CD4-positive, alpha-beta T cell treated with Interleukin-17A for 4 hours (primary cell): ENCODE data around the gene SLC48A1.
A peak's percentile ranks its signal among the peaks of the same experiment; 100 is the strongest.
"Not testable (repeated sequence)": the region's sequence is repeated elsewhere in the genome, so short reads cannot be mapped to it uniquely, and the experiment has no call there.

ENCODE experiments used
- DNase-seq: peaks from one replicate; pipeline ENCODE4 v3.0.0-alpha.2; 2020; ENCODE audit warnings: mixed read lengths

The SLC48A1 gene

DNA sequence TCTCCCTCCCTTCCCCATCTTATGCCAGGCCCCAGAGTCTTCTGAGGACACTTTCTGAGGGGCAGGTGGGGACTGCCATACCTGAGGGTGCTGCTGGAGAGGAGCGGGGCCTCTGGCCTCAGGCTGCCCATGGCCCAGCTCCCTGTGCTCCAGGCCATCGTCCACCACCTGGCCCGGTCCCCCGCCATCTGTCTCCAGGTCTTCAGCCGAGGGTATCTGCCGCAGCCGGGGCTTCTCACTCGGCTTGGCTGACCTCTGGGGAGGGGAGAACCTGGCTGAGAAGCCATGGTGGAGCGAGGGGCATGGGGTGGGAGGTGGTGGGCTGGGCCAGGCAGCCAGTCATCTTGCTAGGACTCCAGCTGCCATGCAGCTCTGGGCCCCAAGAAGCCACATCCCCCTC, 21.6 kb downstream of the SLC48A1 start:
- DNase-seq: no peak

DNA sequence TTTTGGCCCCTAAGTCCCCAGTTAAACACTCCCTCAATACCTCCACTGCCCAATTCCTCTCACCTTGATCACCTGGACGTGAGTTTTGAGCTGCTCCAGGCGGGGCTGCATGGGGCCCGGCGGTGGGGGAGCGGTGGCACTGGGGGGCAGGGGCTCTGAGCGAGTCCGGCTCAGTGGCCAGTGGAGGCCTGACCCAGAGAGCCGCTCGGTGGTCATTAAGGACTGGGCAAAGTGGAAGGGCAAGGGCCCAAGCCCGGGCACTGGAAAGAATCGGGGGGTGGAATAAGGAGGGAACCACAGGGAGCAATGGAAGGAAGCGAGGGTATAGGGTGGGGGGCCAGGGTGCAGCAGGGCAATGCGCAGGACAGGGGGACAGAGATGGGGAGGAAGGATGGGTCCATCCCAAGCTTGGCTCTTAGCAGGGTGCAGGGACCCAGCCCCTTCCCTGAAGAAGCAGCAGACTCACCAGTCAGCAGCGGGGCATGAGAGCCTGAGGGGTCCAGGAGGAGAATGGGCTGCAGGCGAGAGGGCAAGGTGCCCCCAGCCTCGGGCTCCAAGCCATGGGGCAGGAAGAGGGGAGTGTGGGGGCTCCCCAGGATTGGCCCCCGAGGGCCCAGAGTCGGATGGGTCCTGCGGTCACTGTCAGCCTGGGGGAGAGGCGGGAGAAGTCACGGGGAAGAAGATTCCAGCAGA, 22.2 kb downstream of the SLC48A1 start:
- DNase-seq: no peak

DNA sequence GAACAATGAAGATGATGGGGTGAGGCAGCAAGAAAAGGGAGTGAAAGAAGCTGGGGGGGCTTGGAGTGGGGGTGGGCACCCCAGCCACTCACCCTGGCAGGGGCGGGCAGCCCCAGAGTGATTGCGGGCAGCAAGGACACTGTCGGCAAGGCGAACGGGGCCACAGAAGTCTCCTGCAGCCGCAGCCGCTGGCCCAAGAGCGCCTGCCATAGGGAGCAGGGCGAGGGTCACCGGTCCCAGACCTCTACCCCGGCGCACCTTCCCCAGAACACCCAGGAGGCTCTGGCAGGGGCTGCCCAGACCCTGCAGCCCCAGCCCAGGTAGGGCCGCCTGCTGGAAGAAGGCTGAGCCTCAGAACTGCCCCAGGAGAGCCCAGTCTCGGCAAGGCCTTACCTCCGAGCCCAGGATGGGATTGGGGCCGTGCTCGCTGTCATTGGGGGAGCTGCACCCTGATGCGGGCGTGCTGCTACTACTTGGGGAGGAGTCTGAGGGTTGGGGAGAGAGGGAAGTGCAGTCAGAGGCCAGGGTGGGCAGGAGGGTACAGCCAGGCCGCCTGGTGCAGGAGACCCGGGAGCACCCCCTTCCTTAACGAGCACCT, 22.9 kb downstream of the SLC48A1 start:
- no peak for DNase-seq

DNA sequence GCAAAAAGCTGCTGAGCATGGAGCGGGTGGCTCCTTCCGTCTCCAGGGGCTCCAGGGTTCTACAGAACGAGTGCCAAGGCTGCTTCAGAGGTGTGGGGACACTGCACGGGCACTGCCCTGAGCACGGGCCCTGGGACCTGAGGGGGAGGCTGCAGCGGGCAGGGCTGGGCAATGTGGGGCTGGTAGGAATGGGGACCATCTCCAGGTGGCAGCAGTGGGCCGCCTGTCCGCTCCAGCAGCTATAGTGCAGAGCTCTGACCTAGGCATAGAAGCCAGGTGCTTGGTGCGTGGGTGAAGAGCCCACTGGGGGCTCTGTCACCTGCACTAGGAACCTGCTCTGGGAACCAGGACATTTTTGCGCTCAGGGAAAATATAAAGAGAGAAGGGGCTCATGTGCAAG, 24.4 kb downstream of the SLC48A1 start:
- DNase-seq: peak; percentile 57

DNA sequence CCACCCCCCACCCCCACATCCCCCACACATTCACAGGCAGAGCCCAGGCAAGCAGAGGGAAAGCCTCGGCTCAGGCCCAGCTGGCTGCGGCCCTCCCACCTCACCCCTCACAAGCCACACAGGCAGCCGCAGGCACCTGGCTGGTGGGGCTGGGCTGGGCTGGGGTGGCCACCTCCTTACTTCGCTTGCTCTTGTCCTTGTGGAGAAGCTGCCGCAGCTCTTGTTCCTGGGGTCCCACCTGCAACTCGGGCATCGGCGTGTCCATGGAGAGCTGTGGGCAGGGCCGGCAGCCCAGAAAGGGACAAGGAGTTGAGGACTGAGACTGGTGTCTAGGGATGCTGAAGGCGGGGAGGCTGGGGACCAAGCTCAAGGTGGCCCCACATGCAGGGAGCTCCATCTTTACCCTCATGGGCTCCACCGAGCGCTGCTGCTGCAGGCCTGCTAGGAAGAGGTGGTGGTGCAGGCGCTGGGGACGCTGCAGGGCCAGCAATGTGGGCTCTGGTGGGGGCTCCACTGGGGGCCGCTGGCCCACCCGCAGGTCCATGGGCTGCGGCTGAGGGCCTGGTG, 25.4 kb downstream of the SLC48A1 start:
- DNase-seq: no peak

DNA sequence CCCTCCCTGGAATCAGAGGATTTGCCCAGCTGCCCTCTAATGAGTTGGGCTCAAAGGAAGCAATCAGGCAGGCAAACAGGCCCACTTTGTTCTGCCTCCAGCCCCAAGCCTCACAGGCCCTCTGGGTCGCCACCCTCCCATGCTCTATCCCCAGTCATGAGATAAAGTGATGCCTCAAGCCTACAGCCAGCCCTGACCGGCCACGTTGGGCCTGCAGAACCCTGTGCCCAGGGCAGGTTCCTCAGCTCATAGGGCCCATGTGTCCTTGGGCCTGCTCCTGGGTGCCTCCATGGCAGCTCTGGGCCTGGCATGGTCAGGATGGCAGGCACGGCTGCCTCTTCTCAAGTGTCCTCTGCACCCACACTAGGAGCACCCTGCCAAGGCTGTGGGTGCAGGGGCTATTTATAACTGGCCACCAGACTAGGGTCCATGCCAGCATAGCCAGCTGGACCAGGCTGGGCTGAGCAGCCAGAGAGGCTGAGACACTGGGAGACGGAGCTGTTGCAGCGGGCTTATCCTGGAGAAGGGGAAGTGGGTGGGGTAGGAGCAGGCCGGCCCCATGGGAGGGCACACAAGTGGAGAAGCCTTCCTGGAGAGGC, 26.4 kb downstream of the SLC48A1 start:
- no peak for DNase-seq

DNA sequence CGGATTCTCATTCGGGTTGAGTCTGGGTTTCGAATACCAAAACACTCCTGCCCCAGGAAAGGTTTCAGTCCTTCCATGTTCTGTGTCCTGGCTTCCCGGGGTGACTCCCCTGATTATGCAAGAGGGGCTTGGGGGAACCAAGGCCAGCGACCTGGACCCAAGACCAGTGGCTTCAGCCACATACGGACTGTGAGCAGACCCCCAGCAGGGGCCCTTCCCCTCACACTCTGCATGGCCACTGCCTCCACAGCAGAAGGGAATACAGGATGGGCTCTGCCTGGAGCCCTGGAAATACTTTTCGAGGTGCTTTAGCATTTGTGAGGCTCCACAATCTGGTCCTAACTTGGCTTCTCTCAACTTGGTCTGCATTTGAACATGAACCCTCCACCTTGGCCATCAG, 27.5 kb downstream of the SLC48A1 start:
- DNase-seq: no peak

DNA sequence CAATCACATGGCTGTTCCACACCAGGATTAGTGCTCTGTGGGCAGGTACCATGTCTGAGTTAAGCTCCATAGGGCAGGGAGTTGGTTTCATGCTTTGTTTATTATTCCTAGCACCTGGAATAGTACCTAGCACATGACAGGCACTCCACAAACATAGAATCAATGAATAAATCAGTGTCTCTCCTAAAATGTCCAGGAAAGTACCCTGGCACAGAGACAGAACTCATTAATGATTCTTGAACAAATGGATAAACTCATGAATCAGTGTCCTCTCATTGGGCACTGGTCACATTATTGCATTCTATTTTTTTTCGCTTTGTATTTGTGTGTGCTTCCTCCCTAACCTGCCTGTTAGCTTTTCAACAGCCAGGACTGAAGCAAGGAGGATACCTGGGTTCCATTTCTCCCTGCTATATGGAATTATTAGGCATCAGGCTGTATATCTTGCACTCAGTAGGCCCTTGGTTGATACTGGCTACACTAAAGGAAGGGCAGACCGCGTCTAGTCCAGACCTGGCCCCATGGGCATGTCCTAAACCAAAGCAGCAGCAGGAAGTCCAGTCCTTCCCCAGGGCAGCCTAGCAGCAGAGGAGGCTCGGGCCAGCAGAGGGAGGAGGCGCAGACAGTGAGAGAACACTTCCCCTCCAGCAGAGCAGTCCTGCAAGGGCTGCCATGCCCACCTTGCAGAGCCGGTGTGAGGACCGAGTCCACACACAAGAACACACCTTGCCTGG, 28.3 kb downstream of the SLC48A1 start:
- DNase-seq: no peak

DNA sequence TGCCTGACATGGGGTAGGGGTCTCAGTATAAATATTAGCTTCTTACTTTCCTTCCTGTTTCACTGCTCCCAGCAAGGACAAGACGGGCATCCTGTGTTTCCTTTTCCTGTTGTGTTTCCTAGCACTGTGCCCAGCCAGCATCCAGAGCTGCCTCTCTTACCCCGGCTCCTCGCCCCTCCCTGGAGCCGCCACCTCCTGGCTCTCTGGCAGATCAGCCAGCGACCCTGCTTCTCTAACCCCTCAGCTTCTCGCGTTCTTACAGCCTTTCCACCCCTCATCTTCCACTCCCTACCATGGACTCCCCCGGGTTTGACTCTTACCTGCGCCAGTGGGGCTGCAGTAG, 28.8 kb downstream of the SLC48A1 start:
- no peak for DNase-seq

DNA sequence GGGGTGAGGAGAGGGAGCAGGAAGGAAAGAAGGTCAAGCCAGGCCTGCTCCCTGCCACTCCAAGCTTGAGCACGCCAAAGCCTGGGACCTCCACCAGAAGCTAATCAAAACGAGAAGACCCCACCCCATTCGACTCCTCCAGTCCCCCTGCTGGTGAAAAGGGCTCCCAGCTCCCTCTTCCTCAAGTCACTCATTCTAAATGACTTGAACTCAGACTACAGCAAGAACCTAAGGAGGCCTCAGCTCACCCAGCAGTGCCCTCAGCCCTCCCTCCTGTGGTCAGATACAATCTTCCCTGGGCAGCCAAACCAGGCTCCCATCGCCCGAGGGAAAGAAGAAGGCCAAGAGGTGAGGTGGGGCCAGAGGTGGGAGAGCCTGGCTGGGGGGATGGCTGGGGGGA, 29.3 kb downstream of the SLC48A1 start:
- no peak for DNase-seq

DNA sequence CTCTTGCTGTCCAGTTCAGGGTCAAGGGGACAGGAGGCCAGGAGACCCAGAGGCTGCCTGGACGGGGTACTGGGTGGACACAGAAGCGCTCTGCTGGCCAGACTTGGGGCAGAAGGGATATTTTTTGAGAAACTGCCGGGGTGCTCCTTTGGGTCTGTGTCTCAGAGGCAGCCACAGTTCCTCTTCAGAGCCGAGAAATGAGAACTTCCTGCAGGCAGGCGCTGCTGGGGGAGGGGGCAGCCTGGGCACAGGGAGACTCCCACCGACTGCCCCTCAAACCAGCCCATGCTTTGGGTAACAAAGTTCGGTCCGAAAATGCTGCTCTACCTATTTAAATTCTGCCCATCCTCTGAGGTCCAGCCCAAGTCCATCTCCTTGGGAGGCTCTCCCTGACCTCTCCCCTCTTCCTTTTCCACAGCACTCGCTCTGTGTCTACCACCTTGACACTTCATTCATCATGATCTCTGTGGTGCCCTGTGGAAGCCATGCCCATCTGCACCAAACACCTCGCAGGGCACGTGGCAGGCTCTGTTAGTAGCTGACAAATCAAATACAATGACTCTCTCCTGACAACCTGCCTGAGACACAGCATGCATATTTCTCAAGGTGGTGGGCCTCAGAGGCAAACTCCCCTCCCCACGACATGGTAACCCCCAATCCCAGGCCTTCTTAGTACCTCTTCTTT, 30.3 kb downstream of the SLC48A1 start:
- DNase-seq: peak; percentile 36

DNA sequence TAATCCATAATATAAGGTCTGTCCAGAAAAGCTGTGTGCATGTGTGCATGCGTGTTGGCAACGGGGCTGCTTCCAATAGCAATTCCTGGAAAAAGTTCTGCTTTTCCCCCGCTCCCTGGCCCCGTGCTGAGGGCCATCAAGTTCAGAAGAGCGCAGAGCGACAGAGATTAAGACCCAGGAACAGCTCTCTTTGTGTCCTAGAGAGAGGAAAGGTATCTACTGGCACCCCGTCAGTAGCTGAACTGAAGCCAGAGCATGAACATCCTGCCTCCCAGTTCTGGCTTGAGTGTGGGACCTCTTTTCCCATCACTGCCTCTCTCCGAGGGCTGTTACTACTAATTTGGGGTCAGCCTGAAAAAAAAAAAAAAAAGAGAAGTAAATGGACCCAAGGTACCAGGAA, 31.1 kb downstream of the SLC48A1 start:
- no peak for DNase-seq

DNA sequence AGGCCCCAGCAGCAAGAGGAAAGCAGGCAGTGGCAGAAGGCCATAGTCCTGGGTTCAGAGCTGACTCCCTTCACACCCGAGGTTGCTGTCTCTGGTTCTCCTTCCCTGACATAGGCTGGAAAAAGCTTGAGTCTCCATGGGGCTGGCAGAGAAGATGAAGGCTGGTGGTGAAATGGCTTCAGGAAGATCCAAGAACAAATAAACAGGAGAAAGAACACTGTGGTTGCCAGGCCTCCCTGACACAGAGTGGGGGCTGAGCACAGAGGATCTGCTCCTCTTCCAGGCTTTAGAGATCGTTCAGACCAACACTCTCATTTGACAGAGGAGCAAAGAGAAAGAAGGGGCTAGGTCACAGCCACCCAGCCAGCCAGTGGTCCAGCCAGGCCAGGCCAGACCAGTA, 32.4 kb downstream of the SLC48A1 start:
- no peak for DNase-seq

DNA sequence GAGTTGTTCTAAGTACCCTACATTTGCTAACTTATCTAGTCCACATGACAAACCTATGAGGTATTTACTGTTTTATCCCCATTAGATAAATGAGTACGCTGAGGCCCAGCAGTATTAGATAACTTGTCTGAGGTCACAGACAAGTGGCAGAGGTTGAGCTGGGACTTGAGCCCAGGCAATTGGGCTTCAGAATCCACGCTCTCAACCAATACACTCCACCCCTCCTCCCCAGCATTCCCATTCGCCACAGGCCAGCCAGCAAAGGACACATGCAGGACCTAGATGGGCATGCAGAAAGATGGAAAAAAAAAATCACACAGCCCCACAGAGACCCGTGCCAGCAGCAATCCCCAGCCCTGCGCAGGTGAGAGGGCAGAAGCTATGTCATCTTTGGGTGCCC, 34.3 kb downstream of the SLC48A1 start:
- no peak for DNase-seq

DNA sequence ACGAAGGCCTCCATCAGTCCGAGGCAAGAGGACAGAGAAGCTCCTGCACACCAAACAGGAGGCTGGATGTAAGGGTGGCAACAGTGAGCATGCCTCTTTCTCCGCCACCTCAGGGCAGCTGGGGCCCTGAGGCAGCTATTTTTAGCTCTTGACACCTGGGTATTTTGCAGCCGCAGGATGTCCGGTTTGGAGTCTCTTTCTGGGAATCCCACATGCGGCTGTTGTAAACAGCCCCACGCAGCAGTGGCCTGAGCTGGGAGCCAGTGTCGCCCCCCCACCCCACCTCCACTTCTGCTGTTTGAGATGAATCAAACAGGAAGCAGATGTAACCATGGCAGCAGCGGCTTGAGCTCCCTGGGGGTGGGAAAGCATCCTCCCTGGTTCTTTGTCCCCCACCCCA, 35.0 kb downstream of the SLC48A1 start:
- peak; percentile 83 for DNase-seq

DNA sequence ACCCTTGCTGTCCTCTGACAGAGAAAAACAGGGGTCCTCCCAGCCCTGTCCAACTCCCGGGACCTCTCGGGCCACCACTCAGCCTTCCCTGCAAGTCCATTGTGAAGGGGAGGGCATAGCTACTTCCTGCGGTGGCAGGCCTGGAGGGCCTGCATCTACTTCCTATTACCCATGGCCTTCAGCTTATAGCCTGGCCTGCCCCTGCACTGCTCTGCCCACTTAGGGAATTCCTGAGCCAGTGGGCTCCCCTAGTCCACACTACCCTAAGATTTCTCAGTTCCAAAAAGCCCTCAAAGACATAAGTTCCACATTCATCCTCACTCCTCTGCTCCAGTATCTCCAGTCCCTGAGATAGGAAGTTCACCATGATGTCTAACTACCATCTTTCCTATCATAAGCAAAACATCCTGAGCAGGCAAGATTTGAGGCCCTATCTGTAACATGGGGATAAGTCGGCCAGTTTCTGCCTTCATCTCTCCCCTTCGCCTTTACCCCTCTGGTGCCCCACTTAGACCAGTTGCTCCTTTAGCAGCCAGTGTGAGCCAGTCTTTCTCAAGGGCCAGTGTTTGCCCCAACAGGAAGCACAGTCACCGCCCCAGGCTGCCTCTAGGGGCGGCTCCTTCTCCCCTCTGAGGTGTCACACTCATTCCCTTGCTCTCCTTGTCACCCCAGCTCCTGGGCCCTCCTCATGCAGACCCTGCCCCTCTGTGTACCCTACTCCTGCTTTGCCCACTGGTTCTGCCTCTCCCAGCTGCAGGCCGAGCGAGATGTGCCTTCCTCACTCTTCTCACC, 35.7 kb downstream of the SLC48A1 start:
- DNase-seq: peak; percentile 67

DNA sequence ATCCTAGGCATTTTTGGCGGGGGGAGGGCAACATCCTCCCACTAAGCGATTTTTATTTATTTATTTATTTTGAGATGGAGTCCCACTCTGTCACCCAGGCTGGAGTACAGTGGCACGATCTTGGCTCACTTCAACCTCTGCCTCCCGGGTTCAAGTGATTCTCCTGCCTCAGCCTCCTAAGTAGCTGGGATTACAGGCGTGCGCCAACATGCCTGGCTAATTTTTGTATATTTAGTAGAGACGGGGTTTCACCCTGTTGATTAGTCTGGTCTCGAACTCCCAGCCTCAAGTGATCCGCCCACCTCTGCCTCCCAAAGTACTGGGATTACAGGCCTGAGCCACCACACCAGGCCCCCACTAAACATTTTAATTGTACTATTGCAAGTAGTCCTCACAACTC, 36.5 kb downstream of the SLC48A1 start:
- DNase-seq: not testable (repeated sequence)

DNA sequence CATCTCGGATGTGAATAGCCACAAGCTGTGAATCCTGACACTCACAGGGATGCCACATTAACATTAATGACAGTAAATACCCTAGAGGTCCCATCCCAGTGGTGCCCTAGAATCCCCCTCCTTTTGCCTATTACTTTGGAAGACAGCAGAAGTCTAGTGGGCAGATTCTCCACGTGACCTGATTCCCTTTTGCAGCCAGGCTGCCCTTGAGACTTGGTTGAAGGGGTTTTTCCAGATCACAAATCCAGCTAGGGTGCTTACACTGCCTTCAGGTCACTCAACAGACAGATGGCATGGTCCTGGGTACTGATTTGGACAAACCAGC, 38.0 kb downstream of the SLC48A1 start:
- DNase-seq: no peak

DNA sequence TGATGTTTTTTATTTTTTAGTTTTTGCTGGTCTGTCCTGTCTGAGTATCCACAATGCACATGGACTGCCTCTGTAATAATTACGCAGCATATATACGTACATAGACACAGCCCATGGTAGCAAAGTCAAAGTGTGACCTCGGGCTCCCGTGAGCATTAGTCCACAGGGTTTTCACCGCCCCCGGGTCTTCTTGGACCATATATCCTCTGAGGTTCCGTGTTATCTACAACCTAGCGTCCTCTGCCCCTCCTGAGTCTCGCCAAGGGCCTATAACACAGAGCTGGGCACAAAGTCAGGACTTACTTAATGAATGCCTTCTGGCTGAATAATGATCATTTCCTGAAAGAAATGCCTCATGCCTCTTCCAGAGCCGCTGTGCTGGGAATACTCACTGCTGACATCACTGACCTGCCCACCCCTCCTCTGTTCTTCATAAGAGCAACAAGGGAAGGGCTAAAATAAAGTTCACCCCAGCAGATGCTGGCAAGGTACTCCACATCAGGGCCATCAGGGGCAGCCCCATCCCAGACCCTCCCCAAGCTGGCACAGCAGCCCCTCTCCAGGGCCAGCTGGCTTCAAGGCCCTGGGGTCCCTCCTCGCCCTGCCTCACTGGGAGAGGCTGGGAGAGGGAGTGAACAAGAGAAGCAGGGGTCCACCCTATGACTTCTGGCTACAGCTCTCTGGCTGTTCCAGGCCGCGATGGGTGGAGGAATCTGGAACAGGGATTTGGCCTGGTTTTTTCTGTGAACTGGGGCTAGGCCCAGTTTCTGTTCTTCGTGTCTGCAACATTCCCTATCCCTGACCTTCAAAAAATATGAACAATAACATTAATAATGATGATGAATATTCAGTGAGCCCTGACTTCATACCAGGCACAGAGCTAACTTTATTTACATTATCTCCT, 38.8 kb downstream of the SLC48A1 start:
- no peak for DNase-seq

DNA sequence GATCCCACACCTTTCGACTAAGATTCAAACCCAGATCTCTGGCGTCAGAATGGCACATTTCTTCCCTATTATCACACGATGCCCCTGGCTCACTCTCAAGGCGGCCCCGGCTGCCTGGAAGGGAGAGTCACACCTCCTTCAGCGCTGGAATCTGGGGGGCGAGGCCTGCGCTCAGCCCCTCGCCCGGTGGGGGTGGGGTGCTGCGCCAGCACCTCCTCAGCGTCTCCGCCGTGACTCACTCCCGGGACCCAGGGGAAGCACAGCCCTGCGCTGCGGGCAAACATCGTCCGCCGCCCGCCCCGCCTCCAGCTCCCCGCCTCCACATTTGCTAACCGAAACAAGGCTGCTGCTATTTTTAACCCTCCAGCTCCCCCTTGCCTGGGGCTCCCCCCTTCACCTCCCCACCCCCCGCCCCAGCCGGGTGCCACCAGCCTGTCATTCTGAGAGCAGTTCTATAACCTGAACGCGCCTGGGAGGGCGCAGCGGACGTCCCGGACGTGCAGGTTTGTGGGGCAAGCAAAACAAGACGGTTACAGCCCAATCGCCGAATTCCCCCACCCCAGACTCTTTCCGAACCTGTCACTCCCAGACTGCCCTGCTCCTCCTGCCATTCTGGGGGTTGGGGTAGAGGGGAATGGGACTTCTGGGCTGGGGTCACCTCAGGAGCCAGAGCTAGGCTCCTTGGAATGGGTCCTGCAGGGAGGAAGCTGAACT, 39.9 kb downstream of the SLC48A1 start:
- peak; percentile 96 for DNase-seq
